Nephron (organoid): ENCODE measurements around the gene CENPS.

ENCODE experiments used
- H3K27ac Mint-ChIP-seq, 3 experiments: 2 replicates each; pipeline ENCODE4 v1.8.0; 2020; ENCODE audit warnings: mixed read lengths in 3 of 3, mild to moderate bottlenecking in 2 of 3, moderate library complexity in 1 of 3
- H3K27me3 Mint-ChIP-seq: 2 replicates; pipeline ENCODE4 v1.8.0; 2021; ENCODE audit warnings: low read depth, mild to moderate bottlenecking, moderate library complexity, mixed read lengths
- H3K36me3 Mint-ChIP-seq: 2 replicates; pipeline ENCODE4 v1.8.0; 2020; ENCODE audit warnings: low read depth, mixed read lengths
- H3K4me1 Mint-ChIP-seq: 2 replicates; pipeline ENCODE4 v1.8.0; 2020; ENCODE audit warnings: mixed read lengths
- H3K4me3 Mint-ChIP-seq, 3 experiments: 2 replicates each; pipeline ENCODE4 v1.8.0; 2020; ENCODE audit warnings: mild to moderate bottlenecking in 3 of 3, mixed read lengths in 3 of 3, moderate library complexity in 2 of 3
- H3K9me3 Mint-ChIP-seq: 2 replicates; pipeline ENCODE4 v1.8.0; 2020; ENCODE audit warnings: mixed read lengths
- CTCF ChIP-seq, 3 experiments: fragments of 200-600 bp; sonication (generic); IDR thresholded peaks; one replicate each; pipeline ENCODE4 v1.5.0; 2021; ENCODE audit warnings: antibody characterized with exemption in 3 of 3; ENCODE audit not compliant: unreplicated experiment in 3 of 3

The CENPS gene

GRCh38 chr1:10430216-10431069 is at the start of gene CENPS:
Gene CENPS (plus strand): TSS chr1:10430433. CDS start chr1:10430518, 85 bp downstream.
- Mint-ChIP-seq H3K4me3 (peak within 1 kb of the TSS; percentile 89 to 95 (median 92)), H3K4me1 (peaks cover 34% of the 10 kb centered on the region), H3K36me3 (no peaks in the 10 kb centered on the region), H3K27me3 (no peaks in the 10 kb centered on the region), H3K9me3 (no peaks in the 10 kb centered on the region), H3K27ac (peak within 1 kb of the TSS; percentile 85 to 92 (median 91))
- peak; percentile 94 to 97 (median 97) for TF ChIP-seq CTCF (IDR thresholded peaks at IDR 0.05; ENCODE audit: unreplicated experiment in 3 of 3)

GRCh38 chr1:10380594-10381275 is 49.5 kb upstream of the CENPS start:
- Mint-ChIP-seq H3K4me3 (no peak overlapping the region), H3K4me1 (peaks cover 37% of the 10 kb centered on the region), H3K27ac (peak overlapping the region in 1 of 3 experiments; percentile 39), H3K27me3 (peaks cover 8% of the 10 kb centered on the region), H3K9me3 (no peaks in the 10 kb centered on the region), H3K36me3 (peaks cover 47% of the 10 kb centered on the region)
- TF ChIP-seq CTCF (IDR thresholded peaks at IDR 0.05; ENCODE audit: unreplicated experiment in 3 of 3), result no peak

GRCh38 chr1:10383630-10384029 is 46.6 kb upstream of the CENPS start:
- TF ChIP-seq CTCF (IDR thresholded peaks at IDR 0.05; ENCODE audit: unreplicated experiment in 3 of 3), result no peak
- peaks cover 3% of the 10 kb centered on the region for H3K27me3 Mint-ChIP-seq
- peaks cover 36% of the 10 kb centered on the region for H3K4me1 Mint-ChIP-seq
- H3K4me3 Mint-ChIP-seq, result no peak overlapping the region
- no peaks in the 10 kb centered on the region for H3K9me3 Mint-ChIP-seq
- peaks cover 31% of the 10 kb centered on the region for H3K36me3 Mint-ChIP-seq
- peak overlapping the region in 2 of 3 experiments; percentile 14 to 18 for H3K27ac Mint-ChIP-seq

- H3K4me1 Mint-ChIP-seq, result peaks cover 31% of the 10 kb centered on the region
- no peak overlapping the region for H3K4me3 Mint-ChIP-seq
- no peaks in the 10 kb centered on the region for H3K9me3 Mint-ChIP-seq
- H3K27me3 Mint-ChIP-seq, result peaks cover 3% of the 10 kb centered on the region
- peaks cover 27% of the 10 kb centered on the region for H3K36me3 Mint-ChIP-seq
- no peak overlapping the region for H3K27ac Mint-ChIP-seq
- TF ChIP-seq CTCF (IDR thresholded peaks at IDR 0.05; ENCODE audit: unreplicated experiment in 3 of 3), result no peak
Observed at GRCh38 chr1:10384219-10384618, 46.0 kb upstream of the CENPS start.

GRCh38 chr1:10386761-10387676 is 43.2 kb upstream of the CENPS start:
- H3K4me1 Mint-ChIP-seq, result peaks cover 24% of the 10 kb centered on the region
- TF ChIP-seq CTCF (IDR thresholded peaks at IDR 0.05; ENCODE audit: unreplicated experiment in 3 of 3), result no peak
- H3K27ac Mint-ChIP-seq, result peak overlapping the region; percentile 98 to 99 (median 98)
- H3K9me3 Mint-ChIP-seq, result no peaks in the 10 kb centered on the region
- H3K27me3 Mint-ChIP-seq, result peaks cover 3% of the 10 kb centered on the region
- peaks cover 21% of the 10 kb centered on the region for H3K36me3 Mint-ChIP-seq
- H3K4me3 Mint-ChIP-seq, result peak overlapping the region in 2 of 3 experiments; percentile 32 to 56
